ENCODE measurements around the gene ERH.

The ERH gene

DNA sequence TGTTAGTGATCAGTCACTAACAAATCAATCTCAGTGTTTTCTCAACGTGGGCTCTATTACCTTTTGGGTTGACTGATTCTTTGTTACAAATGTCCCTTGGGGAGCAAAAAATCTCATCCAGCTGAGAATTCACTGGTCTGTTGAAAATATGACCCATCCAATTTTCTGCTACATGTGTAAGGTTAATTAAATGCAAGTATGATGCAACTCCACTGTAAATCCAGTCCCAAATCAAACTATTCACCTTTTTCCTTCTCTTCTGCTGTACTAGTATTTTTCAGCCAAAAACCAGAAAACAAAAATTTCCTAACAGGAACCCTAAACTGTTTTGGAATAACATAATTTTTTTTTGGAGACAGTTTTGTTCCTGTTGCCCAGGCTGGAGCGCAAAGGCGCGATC is 2.2 kb downstream of the ERH start:
- TF ChIP-seq SIN3A (IDR thresholded peaks at IDR 0.05; ENCODE audit: borderline replicate concordance, insufficient read depth, low read length) (no peak), TAF1 (IDR thresholded peaks at IDR 0.05; ENCODE audit: borderline replicate concordance, insufficient read depth, low read length) (no peak), POLR2AphosphoS5 (IDR thresholded peaks at IDR 0.05; ENCODE audit: low read depth, low read length) (no peak), FOXP2 (optimal IDR thresholded peaks at IDR 0.05; ENCODE audit: borderline replicate concordance, extremely low read depth, extremely low read length, insufficient read depth) (no peak)
- TF ChIP-seq, protein P1, sequence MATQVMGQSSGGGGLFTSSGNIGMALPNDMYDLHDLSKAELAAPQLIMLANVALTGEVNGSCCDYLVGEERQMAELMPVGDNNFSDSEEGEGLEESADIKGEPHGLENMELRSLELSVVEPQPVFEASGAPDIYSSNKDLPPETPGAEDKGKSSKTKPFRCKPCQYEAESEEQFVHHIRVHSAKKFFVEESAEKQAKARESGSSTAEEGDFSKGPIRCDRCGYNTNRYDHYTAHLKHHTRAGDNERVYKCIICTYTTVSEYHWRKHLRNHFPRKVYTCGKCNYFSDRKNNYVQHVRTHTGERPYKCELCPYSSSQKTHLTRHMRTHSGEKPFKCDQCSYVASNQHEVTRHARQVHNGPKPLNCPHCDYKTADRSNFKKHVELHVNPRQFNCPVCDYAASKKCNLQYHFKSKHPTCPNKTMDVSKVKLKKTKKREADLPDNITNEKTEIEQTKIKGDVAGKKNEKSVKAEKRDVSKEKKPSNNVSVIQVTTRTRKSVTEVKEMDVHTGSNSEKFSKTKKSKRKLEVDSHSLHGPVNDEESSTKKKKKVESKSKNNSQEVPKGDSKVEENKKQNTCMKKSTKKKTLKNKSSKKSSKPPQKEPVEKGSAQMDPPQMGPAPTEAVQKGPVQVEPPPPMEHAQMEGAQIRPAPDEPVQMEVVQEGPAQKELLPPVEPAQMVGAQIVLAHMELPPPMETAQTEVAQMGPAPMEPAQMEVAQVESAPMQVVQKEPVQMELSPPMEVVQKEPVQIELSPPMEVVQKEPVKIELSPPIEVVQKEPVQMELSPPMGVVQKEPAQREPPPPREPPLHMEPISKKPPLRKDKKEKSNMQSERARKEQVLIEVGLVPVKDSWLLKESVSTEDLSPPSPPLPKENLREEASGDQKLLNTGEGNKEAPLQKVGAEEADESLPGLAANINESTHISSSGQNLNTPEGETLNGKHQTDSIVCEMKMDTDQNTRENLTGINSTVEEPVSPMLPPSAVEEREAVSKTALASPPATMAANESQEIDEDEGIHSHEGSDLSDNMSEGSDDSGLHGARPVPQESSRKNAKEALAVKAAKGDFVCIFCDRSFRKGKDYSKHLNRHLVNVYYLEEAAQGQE (IDR thresholded peaks at IDR 0.05; ENCODE audit: insufficient read depth in 1 of 2, low read depth in 2 of 2, low read length in 2 of 2): no peak

DNA sequence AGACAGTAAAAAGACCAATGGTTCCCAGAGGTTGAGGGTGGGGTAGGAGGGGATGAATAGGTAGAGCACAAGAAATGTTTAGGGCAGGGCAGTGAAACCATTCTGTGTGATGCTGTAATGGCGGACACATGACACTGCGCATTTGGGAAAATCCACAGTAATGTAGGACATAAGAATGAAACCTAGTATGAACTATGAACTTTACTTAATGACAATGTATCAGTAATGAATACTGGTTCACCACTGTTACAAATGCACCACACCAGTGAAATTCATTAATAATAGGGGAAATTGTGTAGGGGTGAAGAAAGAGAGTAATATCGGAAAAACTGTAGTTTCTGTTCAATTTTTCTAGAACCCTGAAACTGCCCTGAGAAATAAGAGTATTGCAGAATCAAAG is 5.6 kb downstream of the ERH start:
- TF ChIP-seq TAF1 (IDR thresholded peaks at IDR 0.05; ENCODE audit: borderline replicate concordance, insufficient read depth, low read length): no peak
- TF ChIP-seq FOXP2 (optimal IDR thresholded peaks at IDR 0.05; ENCODE audit: borderline replicate concordance, extremely low read depth, extremely low read length, insufficient read depth): no peak
- no peak for TF ChIP-seq POLR2AphosphoS5 (IDR thresholded peaks at IDR 0.05; ENCODE audit: low read depth, low read length)
- TF ChIP-seq, protein P1 (IDR thresholded peaks at IDR 0.05; ENCODE audit: insufficient read depth in 1 of 2, low read depth in 2 of 2, low read length in 2 of 2): no peak
- no peak for TF ChIP-seq SIN3A (IDR thresholded peaks at IDR 0.05; ENCODE audit: borderline replicate concordance, insufficient read depth, low read length)

DNA sequence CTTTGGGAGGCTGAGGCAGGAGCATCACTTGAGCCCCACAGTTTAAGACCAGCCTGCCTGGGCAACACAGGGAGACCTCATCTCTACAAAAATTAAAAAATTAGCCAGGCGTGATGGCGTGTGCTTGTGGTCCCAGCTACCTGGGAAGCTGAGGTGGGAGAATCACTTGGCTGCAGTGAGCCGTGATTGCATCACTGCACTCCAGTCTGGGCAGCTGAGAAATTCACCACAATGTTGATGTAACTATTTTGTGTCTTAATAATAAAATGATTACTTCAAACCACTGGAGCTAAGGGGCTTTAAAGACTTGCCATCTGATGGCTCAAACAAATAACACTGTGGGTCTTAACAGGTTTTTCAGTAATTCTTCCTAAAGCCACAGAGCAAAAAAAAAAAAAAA is 10.8 kb downstream of the ERH start:
- no peak for TF ChIP-seq FOXP2 (optimal IDR thresholded peaks at IDR 0.05; ENCODE audit: borderline replicate concordance, extremely low read depth, extremely low read length, insufficient read depth)

DNA sequence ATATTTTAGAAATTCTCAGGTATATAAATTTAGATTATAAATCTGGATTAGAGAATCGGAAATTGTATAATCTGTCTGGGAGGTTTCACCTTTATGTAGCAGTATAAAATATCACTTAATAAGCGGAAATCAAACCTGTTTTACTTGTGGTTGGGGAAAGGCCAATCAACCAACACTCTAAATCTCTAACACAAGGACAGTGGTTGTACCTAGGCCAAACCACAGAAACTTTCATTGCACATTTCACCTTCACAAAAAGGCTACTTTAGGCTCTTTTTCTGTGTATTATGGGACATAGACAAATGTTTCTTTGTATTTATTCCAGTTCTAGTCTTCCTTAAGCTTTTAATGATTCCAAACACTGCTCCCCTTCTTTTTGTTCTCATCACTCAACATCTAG is 19.8 kb downstream of the ERH start:
- TF ChIP-seq SIN3A (IDR thresholded peaks at IDR 0.05; ENCODE audit: borderline replicate concordance, insufficient read depth, low read length) (no peak), FOXP2 (optimal IDR thresholded peaks at IDR 0.05; ENCODE audit: borderline replicate concordance, extremely low read depth, extremely low read length, insufficient read depth) (no peak), POLR2AphosphoS5 (IDR thresholded peaks at IDR 0.05; ENCODE audit: low read depth, low read length) (no peak), TAF1 (IDR thresholded peaks at IDR 0.05; ENCODE audit: borderline replicate concordance, insufficient read depth, low read length) (no peak)
- TF ChIP-seq, protein P1 (IDR thresholded peaks at IDR 0.05; ENCODE audit: insufficient read depth in 1 of 2, low read depth in 2 of 2, low read length in 2 of 2): no peak

DNA sequence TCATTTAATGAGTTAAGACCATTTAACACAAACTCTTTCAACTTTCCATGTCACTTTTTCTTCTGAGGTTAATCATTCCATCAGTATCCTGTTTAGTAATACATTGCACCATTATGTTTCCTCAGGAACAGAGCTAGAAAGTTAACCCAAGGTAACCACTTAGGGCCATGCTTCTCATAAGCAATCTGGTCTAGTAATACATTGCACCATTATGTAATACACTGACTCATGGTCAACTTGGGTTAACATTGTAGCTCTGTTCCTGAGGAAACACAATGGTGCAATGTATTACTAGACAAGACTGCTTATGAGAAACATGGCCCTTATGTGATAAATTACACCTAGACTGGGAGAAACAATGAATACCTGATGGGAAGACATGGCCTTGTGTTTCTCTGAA is 21.7 kb downstream of the ERH start:
- no peak for TF ChIP-seq FOXP2 (optimal IDR thresholded peaks at IDR 0.05; ENCODE audit: borderline replicate concordance, extremely low read depth, extremely low read length, insufficient read depth)
- TF ChIP-seq POLR2AphosphoS5 (IDR thresholded peaks at IDR 0.05; ENCODE audit: low read depth, low read length): no peak
- no peak for TF ChIP-seq TAF1 (IDR thresholded peaks at IDR 0.05; ENCODE audit: borderline replicate concordance, insufficient read depth, low read length)
- TF ChIP-seq, protein P1 (IDR thresholded peaks at IDR 0.05; ENCODE audit: insufficient read depth in 1 of 2, low read depth in 2 of 2, low read length in 2 of 2): no peak
- no peak for TF ChIP-seq SIN3A (IDR thresholded peaks at IDR 0.05; ENCODE audit: borderline replicate concordance, insufficient read depth, low read length)

Measured in PFSK-1 (cell line).